Astrocyte (in vitro differentiated cells and primary cell): ENCODE results near the gene SULT2B1. TPM values are rescaled to one million over a fixed set of nuclear protein-coding genes. Genes with fewer than 3 reads are reported as not detected.
A peak's percentile ranks its signal among the peaks of the same experiment; 100 is the strongest.

Experiments used
- DNase-seq: peaks from one replicate; pipeline ENCODE4 v3.0.0-alpha.2; 2010; ENCODE audit warnings: low read depth
- FAIRE-seq: peaks from 2 replicates; lab custom pipeline; 2011; peaks lifted over from hg19 to GRCh38; lab: Jason Lieb, UNC
- H2AFZ ChIP-seq: 2 replicates; pipeline ENCODE4 v1.6.0; 2012; ENCODE audit warnings: low read depth, low read length, inconsistent platforms
- H3K27ac ChIP-seq: 2 replicates; pipeline ENCODE4 v1.5.1; 2011; ENCODE audit warnings: low read depth, low read length, inconsistent platforms
- H3K27me3 ChIP-seq: 2 replicates; pipeline ENCODE4 v1.6.0; 2011; ENCODE audit warnings: low read length, inconsistent platforms; ENCODE audit not compliant: insufficient read depth
- H3K36me3 ChIP-seq: 2 replicates; pipeline ENCODE4 v1.5.1; 2011; ENCODE audit warnings: low read length, inconsistent platforms; ENCODE audit not compliant: insufficient read depth
- H3K4me1 ChIP-seq: 2 replicates; pipeline ENCODE4 v1.5.1; 2011; ENCODE audit warnings: low read length, inconsistent platforms; ENCODE audit not compliant: insufficient read depth
- H3K4me2 ChIP-seq: 2 replicates; pipeline ENCODE4 v1.6.0; 2012; ENCODE audit warnings: low read length, inconsistent platforms
- H3K4me3 ChIP-seq: 2 replicates; pipeline ENCODE4 v1.5.1; 2011; ENCODE audit warnings: low read depth, mild to moderate bottlenecking, low read length, inconsistent platforms; ENCODE audit not compliant: insufficient read depth
- H3K79me2 ChIP-seq: 2 replicates; pipeline ENCODE4 v1.6.0; 2012; ENCODE audit warnings: mild to moderate bottlenecking, low read length, inconsistent platforms; ENCODE audit not compliant: insufficient read depth
- H3K9ac ChIP-seq: 2 replicates; pipeline ENCODE4 v1.6.0; 2012; ENCODE audit warnings: mild to moderate bottlenecking, low read length, inconsistent platforms
- H3K9me3 ChIP-seq: 2 replicates; pipeline ENCODE4 v1.5.1; 2012; ENCODE audit warnings: low read depth, mild to moderate bottlenecking, low read length, inconsistent platforms; ENCODE audit not compliant: insufficient read depth
- H4K20me1 ChIP-seq: 2 replicates; pipeline ENCODE4 v1.6.0; 2012; ENCODE audit warnings: low read length, inconsistent platforms; ENCODE audit not compliant: insufficient read depth
- H3K27ac Mint-ChIP-seq: one replicate; pipeline ENCODE4 v1.8.0; 2021; ENCODE audit warnings: mild to moderate bottlenecking, mixed read lengths; ENCODE audit not compliant: unreplicated experiment
- H3K27me3 Mint-ChIP-seq: one replicate; pipeline ENCODE4 v1.8.0; 2021; ENCODE audit warnings: low read depth, mixed read lengths; ENCODE audit not compliant: unreplicated experiment
- H3K36me3 Mint-ChIP-seq: one replicate; pipeline ENCODE4 v1.8.0; 2021; ENCODE audit warnings: low read depth, mixed read lengths; ENCODE audit not compliant: unreplicated experiment
- H3K4me1 Mint-ChIP-seq: one replicate; pipeline ENCODE4 v1.8.0; 2021; ENCODE audit warnings: low read depth, mixed read lengths; ENCODE audit not compliant: unreplicated experiment
- H3K4me3 Mint-ChIP-seq: one replicate; pipeline ENCODE4 v1.8.0; 2021; ENCODE audit warnings: mild to moderate bottlenecking, moderate library complexity, mixed read lengths; ENCODE audit not compliant: unreplicated experiment
- H3K9me3 Mint-ChIP-seq: one replicate; pipeline ENCODE4 v1.8.0; 2021; ENCODE audit warnings: mild to moderate bottlenecking, mixed read lengths; ENCODE audit not compliant: unreplicated experiment
- EZH2 ChIP-seq: IDR thresholded peaks from 2 replicates; pipeline ENCODE4 v1.6.1; 2012; ENCODE audit warnings: mild to moderate bottlenecking, low read length, inconsistent platforms; ENCODE audit not compliant: insufficient read depth
- total RNA-seq: library from RNA; stranded (reverse); gene quantifications from 2 replicates; pipeline ENCODE4 v1.2.1, GENCODE V29; 2021
- TF ChIP-seq, protein P1 (sequence below): IDR thresholded peaks from 2 replicates; pipeline ENCODE4 v1.5.1; 2011; ENCODE audit warnings: low read depth, mild to moderate bottlenecking, inconsistent platforms, low read length, moderate library complexity; ENCODE audit not compliant: insufficient read depth

SULT2B1 gene
- total RNA-seq, 1 donor from 2014 or later: not detected

DNA sequence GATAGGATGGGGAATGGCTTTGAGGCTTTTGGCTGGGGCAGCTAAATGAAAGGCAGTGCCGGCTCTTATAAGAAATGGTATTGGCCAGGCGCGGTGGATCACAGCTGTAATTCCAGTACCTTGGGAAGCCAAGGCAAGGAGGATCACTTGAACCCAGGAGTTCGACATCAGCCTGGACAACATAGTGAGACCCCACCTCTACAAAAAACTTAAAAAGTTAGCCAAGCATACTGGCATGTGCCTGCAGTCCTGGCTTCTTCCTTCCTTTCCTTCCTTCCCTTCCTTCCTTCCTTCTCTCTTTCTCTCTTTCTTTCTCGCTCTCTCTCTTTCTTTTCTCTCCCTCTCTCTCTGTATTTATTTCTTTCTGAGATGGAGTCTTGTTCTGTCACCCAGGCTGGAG is 90.9 kb downstream of the SULT2B1 start:
- H3K4me1 ChIP-seq: peaks cover 19% of the 10 kb centered on the region
- no peak overlapping the region for H3K4me3 Mint-ChIP-seq

DNA sequence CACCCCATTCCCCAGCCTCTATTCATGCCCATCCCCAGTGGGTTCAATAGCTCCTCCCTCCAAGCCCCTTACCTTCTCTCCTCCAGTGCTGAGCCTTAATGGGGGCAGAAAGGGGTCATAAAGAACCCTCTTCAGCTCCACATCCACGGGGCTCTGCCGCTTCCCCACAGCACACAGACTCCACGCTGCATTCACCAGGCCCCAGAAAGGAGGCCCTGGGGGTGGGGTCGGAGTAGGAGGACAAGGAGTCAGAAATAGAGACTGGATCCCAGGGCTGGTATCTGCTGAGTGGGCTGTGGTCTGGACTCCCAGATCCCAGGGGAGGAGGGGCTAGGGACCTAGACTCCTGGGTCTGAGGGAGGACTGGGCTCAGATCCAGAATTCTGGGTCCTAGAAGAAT is 92.4 kb downstream of the SULT2B1 start:
- Histone ChIP-seq H3K4me2 (peak overlapping the region; percentile 98), H3K4me3 (no peak overlapping the region), H3K9ac (no peak overlapping the region), H3K27me3 (no peaks in the 10 kb centered on the region), H2AFZ (no peak overlapping the region), H3K4me1 (peaks cover 15% of the 10 kb centered on the region), H3K9me3 (no peaks in the 10 kb centered on the region), H3K79me2 (no peaks in the 10 kb centered on the region), H3K36me3 (no peaks in the 10 kb centered on the region), H4K20me1 (no peaks in the 10 kb centered on the region), H3K27ac (no peak overlapping the region)
- FAIRE-seq (no peak), DNase-seq (no peak)
- Mint-ChIP-seq H3K27ac (peak overlapping the region; percentile 47), H3K4me3 (peak overlapping the region; percentile 78), H3K9me3 (no peaks in the 10 kb centered on the region), H3K4me1 (peaks cover 4% of the 10 kb centered on the region), H3K36me3 (peaks cover 2% of the 10 kb centered on the region), H3K27me3 (peaks cover 4% of the 10 kb centered on the region)
- no peak for TF ChIP-seq EZH2

More for the DNA sequence above, 90.9 kb downstream of the SULT2B1 start:
- Mint-ChIP-seq H3K4me1 (peaks cover 7% of the 10 kb centered on the region), H3K27ac (no peak overlapping the region), H3K27me3 (peaks cover 4% of the 10 kb centered on the region), H3K9me3 (no peaks in the 10 kb centered on the region), H3K36me3 (peaks cover 2% of the 10 kb centered on the region)
- Histone ChIP-seq H3K4me2 (no peak overlapping the region), H3K27me3 (no peaks in the 10 kb centered on the region), H3K27ac (no peak overlapping the region), H3K4me3 (no peak overlapping the region), H3K36me3 (no peaks in the 10 kb centered on the region), H2AFZ (no peak overlapping the region), H3K9me3 (no peaks in the 10 kb centered on the region), H4K20me1 (no peaks in the 10 kb centered on the region), H3K9ac (no peak overlapping the region), H3K79me2 (no peaks in the 10 kb centered on the region)
- TF ChIP-seq EZH2: no peak
- TF ChIP-seq, protein P1, sequence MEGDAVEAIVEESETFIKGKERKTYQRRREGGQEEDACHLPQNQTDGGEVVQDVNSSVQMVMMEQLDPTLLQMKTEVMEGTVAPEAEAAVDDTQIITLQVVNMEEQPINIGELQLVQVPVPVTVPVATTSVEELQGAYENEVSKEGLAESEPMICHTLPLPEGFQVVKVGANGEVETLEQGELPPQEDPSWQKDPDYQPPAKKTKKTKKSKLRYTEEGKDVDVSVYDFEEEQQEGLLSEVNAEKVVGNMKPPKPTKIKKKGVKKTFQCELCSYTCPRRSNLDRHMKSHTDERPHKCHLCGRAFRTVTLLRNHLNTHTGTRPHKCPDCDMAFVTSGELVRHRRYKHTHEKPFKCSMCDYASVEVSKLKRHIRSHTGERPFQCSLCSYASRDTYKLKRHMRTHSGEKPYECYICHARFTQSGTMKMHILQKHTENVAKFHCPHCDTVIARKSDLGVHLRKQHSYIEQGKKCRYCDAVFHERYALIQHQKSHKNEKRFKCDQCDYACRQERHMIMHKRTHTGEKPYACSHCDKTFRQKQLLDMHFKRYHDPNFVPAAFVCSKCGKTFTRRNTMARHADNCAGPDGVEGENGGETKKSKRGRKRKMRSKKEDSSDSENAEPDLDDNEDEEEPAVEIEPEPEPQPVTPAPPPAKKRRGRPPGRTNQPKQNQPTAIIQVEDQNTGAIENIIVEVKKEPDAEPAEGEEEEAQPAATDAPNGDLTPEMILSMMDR: no peak
- DNase-seq: no peak
- no peak for FAIRE-seq

DNA sequence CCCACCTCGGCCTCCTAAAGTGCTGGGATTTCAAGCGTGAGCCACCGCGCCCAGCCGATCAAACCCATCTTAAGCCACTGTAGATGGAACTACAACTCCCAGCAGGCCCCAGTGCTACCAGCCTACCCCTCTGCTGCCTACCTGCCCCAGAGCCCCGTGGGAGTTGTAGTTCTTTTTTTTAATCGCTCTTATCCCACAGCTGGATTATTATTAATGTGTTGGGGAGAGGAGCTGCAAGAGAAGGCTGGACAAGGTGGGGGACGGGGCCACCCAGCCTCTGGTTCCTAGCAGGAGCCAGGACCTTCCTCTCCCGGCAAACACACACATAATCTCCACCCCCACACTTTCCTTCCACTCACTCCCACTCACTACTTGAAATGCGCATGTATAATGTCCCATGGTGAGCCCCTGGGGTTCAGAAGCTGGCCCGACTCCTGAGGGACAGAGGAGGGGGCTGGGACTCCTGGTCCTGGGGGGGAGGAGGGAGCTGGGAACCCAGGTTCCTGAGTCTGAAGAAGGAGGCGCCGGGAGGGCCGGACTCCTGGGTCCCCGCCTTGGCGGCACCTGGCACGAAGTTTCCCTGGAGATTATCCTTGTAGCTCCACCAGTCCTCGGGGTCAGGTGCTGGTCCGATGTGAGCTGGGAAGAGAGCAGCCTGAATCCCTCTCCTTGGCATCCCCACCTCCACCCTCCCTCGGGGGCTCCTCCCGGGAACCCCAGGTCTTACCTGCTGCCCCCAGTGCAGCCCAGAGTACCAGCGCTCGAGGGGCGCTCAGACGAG is 93.1 kb downstream of the SULT2B1 start:
- Histone ChIP-seq H2AFZ (peak overlapping the region; percentile 86), H3K27ac (no peak overlapping the region), H4K20me1 (no peaks in the 10 kb centered on the region), H3K36me3 (no peaks in the 10 kb centered on the region), H3K4me1 (peaks cover 19% of the 10 kb centered on the region), H3K4me3 (peak overlapping the region; percentile 32), H3K9me3 (no peaks in the 10 kb centered on the region), H3K9ac (no peak overlapping the region), H3K27me3 (no peaks in the 10 kb centered on the region), H3K79me2 (no peaks in the 10 kb centered on the region), H3K4me2 (peak overlapping the region; percentile 98)
- H3K4me3 Mint-ChIP-seq: peak overlapping the region; percentile 85
- H3K9me3 Mint-ChIP-seq: no peaks in the 10 kb centered on the region
- H3K4me1 Mint-ChIP-seq: peaks cover 4% of the 10 kb centered on the region
- FAIRE-seq (no peak), DNase-seq (no peak)
- peaks cover 2% of the 10 kb centered on the region for H3K27me3 Mint-ChIP-seq
- peaks cover 2% of the 10 kb centered on the region for H3K36me3 Mint-ChIP-seq
- H3K27ac Mint-ChIP-seq: peak overlapping the region; percentile 42
- TF ChIP-seq EZH2: no peak
- TF ChIP-seq, protein P1: no peak
